OCI-LY3 (cell line): ENCODE results near the gene RAB3GAP2.
"Not testable (repeated sequence)": the region's sequence is repeated elsewhere in the genome, so short reads cannot be mapped to it uniquely, and the experiment has no call there.

Experiments
- CTCF ChIP-seq: fragments of 200-600, 300-600 bp; sonication (generic); IDR thresholded peaks from 2 replicates; pipeline ENCODE4 v1.5.1; 2014; ENCODE audit warnings: antibody characterized with exemption, low read length, low read depth
- EZH2phosphoT487 ChIP-seq: fragments of 200-600 bp; shearing (Covaris generic); IDR thresholded peaks from 2 replicates; pipeline ENCODE4 v1.6.1; 2018; ENCODE audit warnings: antibody characterized with exemption, mixed run types, low read depth

GRCh38 chr1:220110473-220110872 is 161.8 kb downstream of the RAB3GAP2 start:
- not testable (repeated sequence) for TF ChIP-seq CTCF, EZH2phosphoT487
